Thyroid gland (tissue), 4 donors: Measurements from ENCODE around the gene NKD1. TPM values are rescaled to one million over a fixed set of nuclear protein-coding genes. Genes with fewer than 3 reads are reported as not detected.

Source experiments
- DNase-seq, 2 donors: peaks; one replicate each; pipeline ENCODE4 v3.0.0-alpha.2; 2019
- H3K27ac ChIP-seq, 3 donors: fragments of 200-600 bp; sonication (generic); 1 replicate in 2 of 3; 2 replicates in 1 of 3; pipeline ENCODE4 v1.5.1; 2016 to 2019; ENCODE audit warnings: mild to moderate bottlenecking in 1 of 3, moderate library complexity in 1 of 3
- H3K27me3 ChIP-seq: fragments of 200-600 bp; sonication (generic); one replicate; pipeline ENCODE4 v1.5.1; 2019
- H3K36me3 ChIP-seq, 2 donors: fragments of 200-600 bp; sonication (generic); one replicate each; pipeline ENCODE4 v1.5.1; 2016 to 2019
- H3K4me1 ChIP-seq, 2 donors: fragments of 200-600 bp; sonication (generic); one replicate each; pipeline ENCODE4 v1.5.1; 2017 to 2019
- H3K4me3 ChIP-seq, 3 donors: fragments of 200-600 bp; sonication (generic); replicated peaks in 1 of 3; 1 replicate in 2 of 3; 2 replicates in 1 of 3; pipeline ENCODE4 v1.5.1; 2016; ENCODE audit warnings: mild to moderate bottlenecking in 1 of 3
- H3K9me3 ChIP-seq: fragments of 200-600 bp; sonication (generic); one replicate; pipeline ENCODE4 v1.5.1; 2017
- POLR2A ChIP-seq, 2 donors: fragments of 450-650 bp; IDR thresholded peaks; one replicate each; pipeline ENCODE4 v1.6.1; 2017; ENCODE audit warnings: antibody characterized with exemption in 2 of 2, mild to moderate bottlenecking in 2 of 2, moderate library complexity in 1 of 2
- WGBS, 2 donors: methylation state at CpG; one replicate each; pipeline ENCODE4 v1.1.5; 2017; 5-methylcytosine and 5-hydroxymethylcytosine counted together
- intact Hi-C: fragments of 100-400 bp; cut with DNase I; formaldehyde crosslinking; loops from one replicate; pipeline ENCODE4 v1.15.1; 2023
- total RNA-seq, 4 donors: library from RNA; depleted of rRNA; stranded (reverse); fragments of >200 nt; gene quantifications; one replicate each; pipeline ENCODE4 v1.2.3, GENCODE V29; 2016
- TF ChIP-seq, protein P1 (sequence below), 6 experiments: fragments of 200-600 bp in 3 of 6; fragments of 450-650 bp in 3 of 6; sonication (generic) in 3 of 6; IDR thresholded peaks; one replicate each; pipeline ENCODE4 v1.5.1; 2016 to 2019; ENCODE audit warnings: antibody characterized with exemption in 6 of 6, mild to moderate bottlenecking in 2 of 6, inconsistent platforms in 1 of 6, moderate library complexity in 1 of 6

NKD1 gene
- total RNA-seq, 4 donors from 2014 or later = 0.63 to 13.8 (median 1.1) TPM

DNA sequence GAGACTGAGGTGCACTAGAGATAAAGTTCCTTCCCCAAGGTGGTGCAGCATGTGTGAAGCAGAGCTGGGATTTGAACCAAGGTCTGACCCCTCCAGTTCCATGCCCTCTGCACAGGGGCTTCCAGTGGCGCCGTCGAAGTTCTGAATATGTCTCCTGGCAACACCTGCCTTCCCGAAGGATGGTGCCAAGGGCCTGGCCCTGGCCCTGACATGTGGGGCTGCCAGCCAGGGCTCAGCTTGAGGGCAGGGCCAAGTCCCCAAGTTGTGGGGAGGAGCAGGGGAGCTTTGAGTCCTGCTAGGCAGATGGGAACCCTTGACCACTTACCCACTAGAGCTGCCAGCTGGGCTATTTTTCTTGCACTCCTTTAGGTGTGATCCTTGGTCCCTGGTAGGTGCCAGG is 56.4 kb downstream of the NKD1 start:
- Histone ChIP-seq H3K4me3 (no peak overlapping the region), H3K36me3 (no peaks in the 10 kb centered on the region), H3K4me1 (no peaks in the 10 kb centered on the region), H3K27me3 (no peaks in the 10 kb centered on the region), H3K9me3 (no peaks in the 10 kb centered on the region), H3K27ac (no peak overlapping the region)
- no peak for DNase-seq
- intact Hi-C loops = no loop called here
- 73 to 80% methylated on average over 3 to 4 of the region's 4 CpGs for WGBS, 2 donors
- TF ChIP-seq, protein P1, sequence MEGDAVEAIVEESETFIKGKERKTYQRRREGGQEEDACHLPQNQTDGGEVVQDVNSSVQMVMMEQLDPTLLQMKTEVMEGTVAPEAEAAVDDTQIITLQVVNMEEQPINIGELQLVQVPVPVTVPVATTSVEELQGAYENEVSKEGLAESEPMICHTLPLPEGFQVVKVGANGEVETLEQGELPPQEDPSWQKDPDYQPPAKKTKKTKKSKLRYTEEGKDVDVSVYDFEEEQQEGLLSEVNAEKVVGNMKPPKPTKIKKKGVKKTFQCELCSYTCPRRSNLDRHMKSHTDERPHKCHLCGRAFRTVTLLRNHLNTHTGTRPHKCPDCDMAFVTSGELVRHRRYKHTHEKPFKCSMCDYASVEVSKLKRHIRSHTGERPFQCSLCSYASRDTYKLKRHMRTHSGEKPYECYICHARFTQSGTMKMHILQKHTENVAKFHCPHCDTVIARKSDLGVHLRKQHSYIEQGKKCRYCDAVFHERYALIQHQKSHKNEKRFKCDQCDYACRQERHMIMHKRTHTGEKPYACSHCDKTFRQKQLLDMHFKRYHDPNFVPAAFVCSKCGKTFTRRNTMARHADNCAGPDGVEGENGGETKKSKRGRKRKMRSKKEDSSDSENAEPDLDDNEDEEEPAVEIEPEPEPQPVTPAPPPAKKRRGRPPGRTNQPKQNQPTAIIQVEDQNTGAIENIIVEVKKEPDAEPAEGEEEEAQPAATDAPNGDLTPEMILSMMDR (IDR thresholded peaks at IDR 0.05) = no peak
- TF ChIP-seq POLR2A (IDR thresholded peaks at IDR 0.05) = no peak

DNA sequence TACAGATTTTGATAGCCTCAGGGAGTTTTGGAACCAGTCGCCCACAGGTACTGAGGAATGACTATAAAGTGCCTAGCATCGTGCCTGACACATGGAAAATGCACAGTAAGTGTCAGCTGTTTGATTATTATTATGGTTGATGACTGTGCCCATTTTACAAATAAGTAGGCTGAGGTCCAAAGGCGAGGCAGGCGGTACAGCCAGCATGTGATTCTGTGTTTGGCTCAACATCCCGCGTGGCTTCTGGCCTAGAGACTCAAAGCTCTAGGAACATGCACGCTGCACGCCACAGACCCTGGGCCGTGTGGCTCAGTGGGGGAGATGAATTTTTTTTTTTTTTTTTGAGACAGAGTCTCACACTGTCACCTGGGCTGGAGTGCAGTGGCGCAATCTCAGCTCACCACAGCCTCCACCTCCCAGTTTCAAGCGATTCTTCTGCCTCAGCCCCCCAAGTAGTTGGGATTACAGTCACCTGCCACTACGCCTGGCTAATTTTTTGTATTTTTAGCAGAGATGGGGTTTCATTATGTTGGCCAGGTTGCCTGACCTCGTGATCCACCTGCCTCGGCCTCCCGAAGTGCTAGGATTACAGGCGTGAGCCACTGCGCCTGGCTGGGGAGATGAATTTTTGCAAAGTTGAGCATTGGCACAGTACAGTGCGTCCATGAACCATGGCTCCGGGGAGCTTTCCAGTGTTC is 57.7 kb downstream of the NKD1 start:
- Histone ChIP-seq H3K27me3 (no peaks in the 10 kb centered on the region), H3K36me3 (no peaks in the 10 kb centered on the region), H3K27ac (no peak overlapping the region), H3K4me3 (no peak overlapping the region), H3K4me1 (no peaks in the 10 kb centered on the region), H3K9me3 (no peaks in the 10 kb centered on the region)
- WGBS, 2 donors = 79 to 86% methylated on average over 17 to 19 of the region's 19 CpGs
- intact Hi-C loops = no loop called here
- DNase-seq = peak in 1 of 2 donors; percentile 5
- TF ChIP-seq, protein P1 (IDR thresholded peaks at IDR 0.05) = no peak
- TF ChIP-seq POLR2A (IDR thresholded peaks at IDR 0.05) = no peak

DNA sequence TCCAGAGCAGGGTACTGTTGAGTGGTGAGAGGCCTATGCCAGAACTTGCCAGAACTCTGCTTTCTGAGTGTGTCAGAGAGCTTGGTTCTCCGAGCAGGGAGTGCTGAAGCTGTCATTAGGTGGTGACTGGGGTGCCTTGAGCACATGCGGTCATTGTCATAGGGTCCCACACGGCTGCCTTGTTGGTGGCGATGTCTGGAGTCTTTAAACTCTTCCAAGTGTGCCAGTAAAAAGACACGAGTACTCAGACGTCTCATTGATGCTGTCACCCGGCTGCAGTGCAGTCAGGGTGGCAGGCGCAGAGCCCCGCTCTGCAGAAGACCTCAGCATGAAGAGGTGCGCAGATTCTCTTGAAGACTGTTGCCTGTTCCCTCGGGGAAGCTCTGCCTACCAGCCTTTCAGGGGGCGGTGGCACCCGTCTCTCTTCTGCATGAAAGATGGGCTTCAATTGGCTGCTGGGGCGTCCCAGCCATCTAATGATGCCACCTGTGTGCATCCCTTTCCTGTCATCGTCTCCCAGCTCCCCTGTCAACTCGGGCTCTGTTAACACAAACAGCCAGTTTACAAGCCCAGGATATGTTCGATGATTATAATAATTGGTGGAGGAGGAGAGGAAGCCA is 58.3 kb downstream of the NKD1 start:
- no peaks in the 10 kb centered on the region for H3K36me3 ChIP-seq
- TF ChIP-seq POLR2A (IDR thresholded peaks at IDR 0.05) = no peak
- TF ChIP-seq, protein P1 (IDR thresholded peaks at IDR 0.05) = no peak
- no peaks in the 10 kb centered on the region for H3K9me3 ChIP-seq
- no peaks in the 10 kb centered on the region for H3K27me3 ChIP-seq
- 90 to 91% methylated on average over 16 to 17 of the region's 17 CpGs for WGBS, 2 donors
- H3K27ac ChIP-seq = no peak overlapping the region
- intact Hi-C loops = no loop called here
- no peak for DNase-seq
- no peak overlapping the region for H3K4me3 ChIP-seq
- H3K4me1 ChIP-seq = no peaks in the 10 kb centered on the region

DNA sequence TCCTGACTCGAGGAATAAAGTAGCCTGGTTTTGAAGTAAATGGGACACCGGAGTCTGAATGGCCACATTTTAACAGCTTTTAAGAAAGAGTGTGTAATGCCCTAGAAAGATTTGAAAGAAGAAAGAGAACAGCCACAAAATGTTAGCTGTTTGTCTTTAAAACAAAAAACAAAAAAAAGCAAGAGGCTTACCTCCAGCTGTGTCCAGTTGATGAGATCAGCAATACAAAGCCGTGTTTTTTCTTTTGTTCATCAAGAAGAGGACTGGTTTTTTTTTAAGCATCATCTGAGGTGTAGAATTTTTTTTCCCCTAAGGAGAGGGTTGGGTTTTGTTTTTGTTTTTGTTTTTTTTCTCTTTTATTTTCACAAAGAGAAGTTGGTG is 58.8 kb downstream of the NKD1 start:
- TF ChIP-seq, protein P1 (IDR thresholded peaks at IDR 0.05) = no peak
- no peak for TF ChIP-seq POLR2A (IDR thresholded peaks at IDR 0.05)
- H3K27me3 ChIP-seq = no peaks in the 10 kb centered on the region
- WGBS, 2 donors = 78 to 82% methylated on average over 3 of the region's 3 CpGs
- DNase-seq = no peak
- intact Hi-C loops = no loop called here
- H3K36me3 ChIP-seq = no peaks in the 10 kb centered on the region
- no peak overlapping the region for H3K27ac ChIP-seq
- no peak overlapping the region for H3K4me3 ChIP-seq
- no peaks in the 10 kb centered on the region for H3K4me1 ChIP-seq
- H3K9me3 ChIP-seq = no peaks in the 10 kb centered on the region

DNA sequence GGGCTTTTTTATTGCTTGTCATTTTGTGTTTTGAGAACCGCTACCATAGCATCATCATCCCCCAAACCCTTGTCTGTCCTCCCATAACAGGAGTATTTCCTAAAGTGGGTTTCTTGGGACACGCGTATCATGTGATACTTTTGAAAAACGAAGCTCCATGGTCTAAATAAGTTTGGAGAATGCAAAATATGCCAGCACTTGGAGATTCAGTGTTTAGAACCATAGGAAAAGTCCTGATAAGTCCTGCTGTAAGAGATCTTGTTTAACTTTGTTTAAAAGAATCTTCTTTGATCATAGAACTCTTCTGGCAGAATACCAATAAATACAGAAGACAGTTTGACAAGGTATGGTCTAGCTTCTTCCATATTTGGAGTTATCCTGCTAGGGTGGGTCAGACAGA is 59.3 kb downstream of the NKD1 start:
- 78 to 82% methylated on average over 4 of the region's 4 CpGs for WGBS, 2 donors
- no peak for TF ChIP-seq POLR2A (IDR thresholded peaks at IDR 0.05)
- TF ChIP-seq, protein P1 (IDR thresholded peaks at IDR 0.05) = no peak
- Histone ChIP-seq H3K9me3 (no peaks in the 10 kb centered on the region), H3K4me3 (no peak overlapping the region), H3K36me3 (no peaks in the 10 kb centered on the region), H3K4me1 (no peaks in the 10 kb centered on the region), H3K27ac (no peak overlapping the region), H3K27me3 (no peaks in the 10 kb centered on the region)
- intact Hi-C loops = no loop called here
- DNase-seq = no peak
